Superior temporal gyrus (tissue), 1 donor: ENCODE measurements around the gene AAGAB.

Experiments
- DNase-seq: peaks from one replicate; pipeline ENCODE4 v3.0.0-alpha.2; 2016; ENCODE audit errors: extremely low spot score

The AAGAB gene

DNA sequence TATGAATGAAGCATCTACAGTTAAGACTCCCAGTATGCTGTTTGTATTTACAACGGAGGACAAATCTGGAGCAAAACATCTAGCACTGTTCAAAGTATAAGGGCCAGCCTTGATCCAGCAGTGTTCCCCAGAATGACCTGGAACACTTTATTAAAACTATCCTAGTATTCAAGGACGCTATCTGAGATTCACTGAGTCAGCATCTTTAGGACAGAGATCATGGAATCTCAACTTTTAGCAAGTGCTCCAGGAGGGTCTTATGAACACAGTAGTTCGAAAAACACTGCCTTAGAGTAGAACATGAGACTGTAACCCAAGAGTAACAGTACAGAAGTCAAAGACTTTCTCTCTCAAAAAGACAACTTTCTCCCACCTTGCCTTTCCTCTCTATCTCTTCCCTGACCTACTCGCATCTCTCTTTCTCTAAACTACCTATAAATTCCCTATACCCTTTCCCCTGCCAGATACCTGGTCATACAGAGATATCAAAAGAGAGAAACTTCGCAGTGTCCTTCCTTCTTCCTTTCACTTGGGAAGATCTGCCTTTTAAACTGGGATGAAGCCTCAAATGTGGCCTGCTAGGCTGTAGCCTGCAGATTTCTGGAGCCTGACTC is 43.8 kb downstream of the AAGAB start:
- DNase-seq = no peak

GRCh38 chr15:67208396-67208795 is 46.1 kb downstream of the AAGAB start:
- no peak for DNase-seq

DNA sequence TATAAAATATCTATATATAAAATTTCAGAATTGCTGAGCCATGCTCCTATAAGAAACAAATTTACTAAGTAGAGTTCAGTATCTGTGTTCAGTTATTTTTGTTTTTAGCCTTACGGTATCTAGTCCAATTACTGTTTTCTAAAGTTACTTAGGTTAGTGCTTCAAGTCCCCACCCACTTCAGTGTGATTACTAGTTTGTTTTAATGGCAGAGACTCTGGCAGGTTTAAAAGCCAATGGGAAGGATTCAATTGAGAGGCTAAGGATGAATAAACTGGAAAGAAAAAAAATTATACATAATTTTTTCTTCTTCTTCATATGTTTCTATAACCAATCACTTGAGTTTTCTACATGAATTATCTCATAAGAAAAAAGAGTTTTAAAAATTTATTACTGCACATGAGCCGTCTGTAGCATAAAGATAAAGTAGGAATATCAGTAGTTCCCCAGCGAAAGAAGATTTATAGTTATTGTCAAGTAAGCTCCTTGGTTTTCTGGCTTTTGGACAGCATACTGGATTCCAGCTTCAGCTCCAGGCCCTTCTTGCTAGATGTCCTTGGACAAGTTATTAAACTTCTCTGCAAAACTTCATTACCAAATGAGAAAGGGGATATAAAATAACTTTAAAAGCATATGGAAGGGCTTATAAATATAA is 46.8 kb downstream of the AAGAB start:
- DNase-seq = no peak

GRCh38 chr15:67202991-67203390 is 51.5 kb downstream of the AAGAB start:
- no peak for DNase-seq

DNA sequence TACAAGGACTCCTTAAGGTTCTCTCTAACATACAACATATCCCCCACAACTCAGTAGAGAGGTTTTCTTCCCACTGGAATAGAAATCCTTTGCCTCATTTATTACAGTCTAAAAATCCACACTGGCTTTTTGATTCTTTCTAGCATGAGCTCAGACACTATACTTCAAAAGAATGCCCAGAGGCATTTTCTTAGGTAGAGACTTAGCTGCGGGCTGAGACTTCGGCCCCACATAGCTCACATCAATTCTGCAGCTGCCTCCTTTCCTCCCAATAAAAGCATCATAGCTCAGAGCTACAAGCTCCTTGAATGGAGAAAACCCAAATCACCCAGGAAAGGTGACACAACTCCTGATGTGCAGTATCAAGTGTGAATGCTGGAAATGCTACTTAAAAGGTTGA is 52.4 kb downstream of the AAGAB start:
- no peak for DNase-seq

DNA sequence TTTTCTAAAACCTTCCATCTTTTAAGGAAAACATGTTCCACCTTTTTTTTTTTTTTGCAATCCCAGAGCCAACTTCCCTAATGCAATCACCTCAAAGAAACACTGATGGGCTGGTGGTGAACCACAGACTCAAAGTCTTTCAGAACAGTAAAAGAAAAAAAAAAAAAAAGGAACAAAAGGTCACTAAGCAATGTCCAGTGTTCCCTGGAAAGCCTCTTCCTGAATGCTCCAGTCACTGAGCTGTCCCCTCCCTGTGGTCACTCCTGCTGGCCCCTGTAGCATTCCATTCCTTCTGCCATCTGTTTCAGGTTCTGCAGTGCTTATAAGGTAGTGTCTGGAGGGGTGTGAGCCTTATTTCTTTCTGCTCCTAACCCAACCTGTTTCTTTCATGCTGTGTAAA is 53.3 kb downstream of the AAGAB start:
- DNase-seq = no peak

GRCh38 chr15:67199881-67200763 is 54.3 kb downstream of the AAGAB start:
- DNase-seq = no peak

DNA sequence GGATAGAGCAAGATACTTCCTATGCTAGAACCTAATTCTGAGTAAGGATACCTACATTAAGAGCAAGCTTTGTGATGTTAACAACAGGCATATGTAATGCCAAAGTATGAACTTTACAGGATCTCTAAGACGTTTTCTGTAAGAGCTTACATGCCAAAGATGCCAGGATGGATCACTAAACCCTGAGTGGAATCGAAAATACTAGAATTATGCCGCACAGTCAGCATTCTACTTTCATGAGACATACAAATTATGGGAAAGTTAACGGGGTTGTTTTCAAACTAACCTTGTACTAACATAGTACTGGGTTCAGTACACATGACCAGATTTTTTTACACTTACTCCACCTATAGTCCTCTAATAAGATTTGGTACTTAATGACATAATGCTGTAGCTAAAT is 55.1 kb downstream of the AAGAB start:
- no peak for DNase-seq

GRCh38 chr15:67198157-67198754 is 56.2 kb downstream of the AAGAB start:
- no peak for DNase-seq

- DNase-seq = no peak
Observed at GRCh38 chr15:67197364-67197695, 57.1 kb downstream of the AAGAB start.

DNA sequence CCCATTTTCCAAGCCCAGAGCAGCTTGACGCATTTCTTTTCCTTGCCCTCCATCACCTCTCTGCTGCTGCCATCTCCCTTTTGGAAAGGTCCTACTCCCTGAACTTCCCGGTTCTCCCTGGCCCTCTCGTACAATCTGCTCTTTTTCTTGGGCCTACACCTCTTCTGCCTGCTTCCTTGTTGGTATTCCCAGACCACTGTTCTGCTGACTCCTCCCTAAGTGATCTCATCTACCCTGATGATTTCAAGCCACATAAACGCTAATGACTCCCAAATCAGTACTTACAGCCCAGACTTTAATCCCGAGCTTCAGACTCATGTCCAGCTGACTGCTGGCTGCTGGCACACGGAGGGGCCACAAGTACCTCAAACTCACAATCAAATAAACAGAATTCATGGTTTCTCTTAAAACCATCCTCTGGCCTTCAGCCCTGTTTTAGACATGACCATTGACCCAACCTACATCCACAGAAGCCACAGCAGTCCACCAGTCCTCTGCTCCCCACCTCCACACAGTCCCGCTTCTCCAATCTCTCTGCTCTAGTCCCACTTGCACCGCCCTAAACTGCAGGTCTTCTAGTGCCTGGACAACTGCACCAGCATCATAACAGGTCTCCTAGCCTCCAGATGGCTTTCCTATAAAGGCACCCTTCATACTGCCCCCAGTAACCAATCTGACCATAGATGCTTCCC is 57.6 kb downstream of the AAGAB start:
- DNase-seq = no peak

DNA sequence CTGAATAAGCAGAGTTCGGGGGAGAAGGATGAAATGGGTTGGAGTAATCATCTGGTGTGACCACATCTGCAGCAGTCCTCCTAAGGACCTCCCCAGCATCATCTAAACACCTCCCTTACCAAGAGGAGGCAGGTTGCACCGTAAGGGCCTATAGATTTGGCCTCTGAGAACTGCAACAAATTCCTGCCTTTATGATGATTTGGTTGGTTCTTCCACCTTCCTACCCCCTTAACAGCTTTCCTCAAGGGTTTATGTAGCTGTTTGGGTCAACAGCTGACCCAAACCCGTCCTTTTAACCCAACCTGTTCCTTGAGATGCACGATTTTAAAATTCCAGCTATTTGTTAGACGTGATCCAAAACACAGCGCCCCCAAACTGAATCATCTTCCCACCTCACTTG is 58.2 kb downstream of the AAGAB start:
- DNase-seq = no peak

- DNase-seq = no peak
Observed at GRCh38 chr15:67195305-67195704, 59.2 kb downstream of the AAGAB start.

- no peak for DNase-seq
Observed at GRCh38 chr15:67194171-67195114, 60.0 kb downstream of the AAGAB start.

- DNase-seq = no peak
Observed at GRCh38 chr15:67193223-67193990, 61.1 kb downstream of the AAGAB start.

- no peak for DNase-seq
Observed at GRCh38 chr15:67192185-67192820, 62.2 kb downstream of the AAGAB start.

DNA sequence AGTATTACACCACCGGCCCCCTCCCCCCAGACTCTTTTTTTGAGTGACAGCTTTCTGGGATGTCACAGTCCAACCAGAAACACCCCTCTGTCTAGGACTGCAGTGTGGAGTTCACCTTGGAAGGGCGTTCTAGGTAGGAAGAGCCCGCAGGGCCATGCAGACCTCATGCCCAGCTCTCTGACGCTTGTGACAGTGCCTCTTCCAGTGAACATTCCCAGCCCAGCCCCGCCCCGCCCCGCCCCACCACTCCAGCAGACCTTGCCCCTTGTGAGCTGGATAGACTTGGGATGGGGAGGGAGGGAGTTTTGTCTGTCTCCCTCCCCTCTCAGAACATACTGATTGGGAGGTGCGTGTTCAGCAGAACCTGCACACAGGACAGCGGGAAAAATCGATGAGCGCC is 63.6 kb downstream of the AAGAB start:
- DNase-seq = no peak

GRCh38 chr15:67190326-67190725 is 64.1 kb downstream of the AAGAB start:
- no peak for DNase-seq

- DNase-seq = no peak
Observed at GRCh38 chr15:67189326-67190051, 65.0 kb downstream of the AAGAB start.
